ENCODE data around the gene DSCAM.

DSCAM gene

GRCh38 chr21:40835184-40835694 is 11.7 kb downstream of the DSCAM start:
- DNase-seq = no peak

DNA sequence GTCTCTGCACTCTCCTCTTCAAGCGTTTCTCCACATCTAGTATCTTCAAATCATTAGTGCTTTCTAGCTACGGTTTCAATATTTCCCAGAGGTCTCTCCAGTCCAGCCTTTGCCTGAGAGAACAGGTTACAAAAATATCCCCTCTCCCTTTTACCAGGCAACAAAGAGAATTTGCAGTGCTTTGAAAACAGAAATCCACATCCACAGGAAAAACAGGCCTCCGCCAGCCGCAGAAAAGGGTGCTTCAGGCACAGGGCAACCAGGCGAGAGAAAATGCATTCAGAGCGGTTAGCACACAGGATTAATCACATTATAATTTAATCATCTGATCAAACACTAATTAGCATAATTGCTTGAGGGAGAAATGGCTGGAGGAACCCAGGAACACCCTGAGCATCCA is 13.8 kb downstream of the DSCAM start:
- DNase-seq = no peak

- no peak for DNase-seq
These were observed 14.6 kb downstream of the DSCAM start for GRCh38 chr21:40832316-40832715.

- no peak for DNase-seq
These were observed 16.1 kb downstream of the DSCAM start for GRCh38 chr21:40830836-40831235.

DNA sequence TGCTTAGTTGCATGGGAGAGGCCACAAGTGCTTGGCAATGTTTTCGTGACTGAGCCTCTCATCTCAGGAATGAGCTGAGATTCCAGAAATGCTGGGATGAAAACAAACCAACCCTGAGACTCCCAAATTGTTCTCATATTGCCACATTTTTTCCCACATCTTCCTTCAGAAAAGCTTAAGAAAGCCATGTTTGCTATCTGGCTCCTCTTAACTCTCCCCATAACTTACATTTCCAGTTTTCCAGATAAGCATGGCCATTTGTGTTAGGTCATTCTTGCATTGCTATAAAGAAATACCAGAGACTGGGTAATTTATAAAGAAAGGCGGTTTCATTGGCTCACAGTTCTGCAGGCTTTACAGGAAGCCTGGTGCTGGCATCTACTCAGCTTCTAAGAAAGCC is 17.2 kb downstream of the DSCAM start:
- DNase-seq = no peak

DNA sequence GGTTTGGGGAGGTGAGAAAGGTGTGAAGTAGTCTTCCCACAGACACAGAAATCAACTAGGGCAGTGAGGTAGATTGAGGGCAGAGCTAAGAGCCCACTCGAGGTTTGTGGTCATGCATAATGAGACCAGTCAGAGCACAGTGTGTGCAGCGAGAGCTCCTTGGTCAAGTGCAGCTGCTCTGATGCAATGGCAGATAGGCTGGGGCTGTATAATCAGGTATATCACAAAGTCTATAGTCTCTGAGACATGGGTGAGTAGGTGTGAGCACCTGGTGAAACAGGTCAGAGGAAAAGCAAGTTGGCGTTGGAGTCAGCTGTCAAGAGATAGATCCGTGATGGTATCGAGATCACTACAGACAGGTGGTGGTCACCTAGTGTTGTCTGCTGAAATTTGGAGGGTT is 17.6 kb downstream of the DSCAM start:
- DNase-seq = no peak

DNA sequence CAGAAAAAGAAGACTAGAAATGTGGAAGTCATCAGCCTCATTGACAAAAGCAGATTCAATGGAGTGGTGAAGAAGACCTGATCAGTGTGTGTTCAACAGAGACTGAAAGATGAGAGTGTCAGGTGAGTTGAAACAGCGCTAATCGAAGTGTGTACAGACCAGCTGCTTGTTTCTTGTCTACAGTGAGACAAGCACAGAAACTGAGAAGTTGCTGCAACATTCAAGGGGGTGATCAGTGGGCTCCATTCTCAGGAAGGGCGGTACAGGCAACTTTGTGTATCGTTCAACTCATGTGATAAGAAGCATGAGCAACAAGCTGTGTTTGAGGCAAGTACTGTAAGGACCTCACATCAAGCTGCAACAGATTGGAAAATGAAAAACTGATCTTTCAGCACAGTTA is 19.4 kb downstream of the DSCAM start:
- DNase-seq = no peak

GRCh38 chr21:40819071-40819900 is 27.7 kb downstream of the DSCAM start:
- DNase-seq = no peak

DNA sequence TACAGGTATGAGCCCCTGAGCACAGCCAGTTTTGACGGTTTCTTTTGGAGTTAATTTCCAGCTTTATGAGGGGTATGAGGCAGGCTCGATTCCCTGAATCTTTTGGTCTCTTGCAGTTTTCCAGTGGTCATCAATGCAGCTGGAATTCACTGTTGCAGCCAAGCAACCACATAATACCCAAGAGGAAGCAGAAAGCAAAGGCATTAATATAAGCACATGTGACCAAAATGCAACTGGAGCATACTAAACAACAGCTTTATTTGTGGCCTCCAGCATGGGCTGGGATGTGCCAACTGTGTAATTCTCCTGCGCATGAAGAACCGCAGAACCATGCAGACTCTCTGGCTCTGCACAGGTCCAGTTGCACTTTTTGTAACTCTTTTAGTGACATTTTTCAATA is 33.0 kb downstream of the DSCAM start:
- no peak for DNase-seq

GRCh38 chr21:40809673-40810197 is 37.2 kb downstream of the DSCAM start:
- no peak for DNase-seq

DNA sequence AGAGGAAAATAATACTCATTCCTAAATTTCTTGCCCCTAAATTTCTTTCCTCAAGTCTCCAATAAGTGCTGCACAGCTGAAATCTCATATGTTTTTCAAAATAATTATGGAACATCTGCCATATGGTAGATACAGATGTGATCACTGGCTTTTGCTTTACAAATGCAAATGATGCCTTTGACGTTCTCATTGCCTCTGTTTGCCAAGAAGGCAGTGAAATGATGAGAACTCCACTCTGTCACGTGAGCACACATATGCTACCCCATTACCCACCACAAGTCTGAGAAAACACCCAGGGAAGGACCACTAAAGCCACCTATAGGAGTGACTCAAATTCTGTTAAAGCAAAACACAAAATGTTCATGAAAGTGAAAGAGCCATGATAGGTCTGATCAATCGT is 43.9 kb downstream of the DSCAM start:
- DNase-seq = no peak

GRCh38 chr21:40800126-40800525 is 46.8 kb downstream of the DSCAM start:
- DNase-seq = no peak

DNA sequence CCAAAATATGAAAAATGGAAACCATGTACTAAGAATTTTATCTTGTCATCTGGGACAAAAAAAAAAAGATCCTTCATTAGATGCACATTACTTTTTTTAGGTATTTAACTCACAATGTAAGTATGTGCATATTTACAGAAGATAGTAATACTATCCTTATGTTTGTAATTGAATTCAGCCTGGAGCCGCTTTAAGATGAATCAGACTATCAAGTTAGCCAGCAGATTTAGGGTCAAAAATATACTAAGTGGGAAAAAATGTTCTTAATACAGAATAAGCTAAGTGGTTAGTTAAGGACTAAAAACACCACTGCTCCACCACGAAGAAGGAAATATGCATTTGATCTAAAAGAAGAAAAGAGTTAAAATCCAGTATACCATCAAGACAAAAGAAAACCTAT is 49.1 kb downstream of the DSCAM start:
- no peak for DNase-seq

DNA sequence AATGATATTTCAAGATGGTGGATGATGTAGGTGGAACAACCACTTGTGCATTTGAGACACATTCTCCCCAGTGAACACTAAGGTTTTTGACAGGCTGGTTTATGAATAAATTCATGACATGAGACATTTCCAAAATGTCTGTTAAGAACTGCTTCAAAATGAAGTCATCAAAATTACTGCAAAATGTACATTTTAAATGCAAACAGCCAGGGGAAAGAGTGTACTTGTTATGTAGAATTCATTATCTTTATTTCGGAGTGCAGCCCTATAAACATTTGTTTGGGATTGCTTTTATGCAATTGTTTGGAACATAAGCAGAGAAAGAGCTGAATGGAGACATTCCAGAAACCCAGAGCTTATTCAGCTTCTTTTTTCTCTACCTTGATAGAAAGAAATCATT is 49.5 kb downstream of the DSCAM start:
- DNase-seq = no peak

- no peak for DNase-seq
These were observed 50.5 kb downstream of the DSCAM start for GRCh38 chr21:40796464-40796863.

DNA sequence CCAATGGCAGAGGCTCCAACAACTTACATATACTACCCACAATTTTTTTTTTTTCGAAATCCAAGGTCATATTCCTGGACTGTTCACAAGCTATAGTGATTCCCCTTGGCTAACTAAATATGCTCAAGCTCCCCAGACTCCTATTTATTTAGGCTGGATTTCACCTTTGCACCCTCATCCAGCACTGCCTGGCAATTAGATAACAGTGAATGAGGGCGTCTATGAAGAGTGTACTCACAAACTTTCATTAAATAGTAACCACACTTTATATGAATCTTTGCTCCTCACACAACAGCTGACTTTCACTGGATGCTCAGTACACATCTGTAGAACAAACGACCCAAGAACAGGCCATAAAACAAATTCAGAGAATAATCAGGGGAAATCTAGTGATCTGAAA is 51.6 kb downstream of the DSCAM start:
- DNase-seq = no peak

DNA sequence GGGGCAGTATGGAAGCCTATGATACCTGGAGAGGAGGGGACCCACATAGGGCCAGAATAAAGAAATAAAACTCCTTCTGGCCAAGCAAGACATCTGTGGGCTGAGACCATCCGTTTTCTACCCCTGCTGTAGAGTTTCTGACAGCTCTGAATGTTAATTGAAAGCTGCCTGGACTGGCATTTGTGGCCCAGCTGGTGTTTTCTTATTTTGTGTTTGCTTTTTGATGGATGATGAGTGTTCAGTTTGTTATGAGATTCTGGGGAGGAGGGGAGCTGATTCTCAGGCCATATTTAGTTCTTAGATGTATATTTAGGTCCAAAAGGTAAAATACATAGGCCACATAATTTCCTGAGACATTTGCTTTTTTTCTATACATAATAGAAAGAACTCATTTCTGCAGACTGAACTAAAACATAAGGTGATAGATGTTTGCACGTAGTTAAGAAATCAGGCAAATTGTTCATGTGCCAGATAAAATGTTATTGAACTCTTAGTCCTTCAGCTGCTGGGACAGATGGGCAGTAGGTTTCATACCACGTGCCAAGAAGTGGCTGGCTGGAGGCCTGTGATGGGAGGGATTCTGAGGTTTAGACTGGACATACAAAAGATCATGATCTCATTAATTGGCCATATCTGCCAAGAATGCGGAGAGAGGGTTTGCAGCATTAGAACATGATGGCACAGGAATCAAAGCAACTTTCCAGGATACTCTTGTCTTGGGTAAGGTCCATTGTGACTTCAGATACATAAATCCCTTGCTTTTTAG is 54.1 kb downstream of the DSCAM start:
- no peak for DNase-seq

- DNase-seq = no peak
These were observed 58.3 kb downstream of the DSCAM start for GRCh38 chr21:40788635-40789034.

- DNase-seq = no peak
These were observed 63.6 kb downstream of the DSCAM start for GRCh38 chr21:40783404-40783803.

GRCh38 chr21:40770435-40771055 is 76.4 kb downstream of the DSCAM start:
- no peak for DNase-seq

DNA sequence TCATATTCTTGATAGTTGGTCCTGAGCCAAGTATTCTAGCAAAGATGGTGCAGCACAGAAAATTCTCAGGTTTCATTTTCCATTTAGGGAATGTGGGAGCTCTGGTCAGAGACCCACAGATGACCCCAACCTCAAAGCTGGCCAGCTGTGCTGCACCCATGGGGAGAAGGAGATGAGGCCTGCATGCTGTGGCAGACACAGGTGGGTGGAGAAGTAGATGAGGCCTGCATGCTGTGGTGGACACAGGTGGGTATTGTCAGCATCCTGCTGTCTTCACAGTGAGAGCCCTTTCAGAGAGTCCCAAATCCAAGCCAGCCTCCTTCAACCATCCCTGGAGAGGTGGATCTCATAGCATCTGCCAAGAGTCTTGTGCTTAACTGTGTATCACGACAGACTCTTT is 77.7 kb downstream of the DSCAM start:
- no peak for DNase-seq

DNA sequence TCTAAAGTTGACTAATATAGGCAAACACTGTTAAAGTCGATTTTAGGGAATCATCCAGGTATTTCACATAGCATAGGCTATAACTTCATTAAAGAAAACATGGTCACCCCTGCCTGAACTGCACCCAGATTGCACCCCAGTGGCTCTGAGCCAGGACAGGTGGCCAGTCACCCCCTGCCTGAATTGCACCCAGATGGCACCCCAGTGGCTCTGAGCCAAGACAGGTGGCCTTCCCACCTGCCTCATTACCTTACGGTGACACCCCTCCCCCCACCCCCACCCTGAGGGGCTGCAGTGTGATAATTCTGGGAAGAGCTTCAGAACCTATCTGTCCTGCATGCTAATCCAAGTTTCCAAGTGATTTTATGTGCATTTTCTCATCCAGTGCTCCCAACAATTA is 78.9 kb downstream of the DSCAM start:
- DNase-seq = no peak

DNA sequence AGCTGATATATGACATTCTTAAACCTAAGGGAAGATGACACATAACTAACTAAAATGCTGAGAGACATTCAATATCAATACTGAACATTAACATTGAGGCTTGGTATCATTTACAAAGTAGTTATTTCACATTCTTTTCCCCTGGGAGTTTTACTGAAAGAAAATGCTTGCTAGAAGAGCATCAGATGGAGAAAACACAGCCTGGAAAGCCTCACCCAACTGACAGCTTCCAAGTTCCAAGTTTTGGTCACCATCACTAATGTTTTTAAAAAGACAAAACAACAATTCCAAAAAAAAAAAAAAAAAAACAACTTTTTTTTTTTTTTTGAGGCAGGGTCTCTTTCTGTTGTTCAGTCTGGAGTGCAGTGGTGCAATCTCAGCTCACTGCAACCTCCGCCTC is 80.6 kb downstream of the DSCAM start:
- DNase-seq = no peak

DNA sequence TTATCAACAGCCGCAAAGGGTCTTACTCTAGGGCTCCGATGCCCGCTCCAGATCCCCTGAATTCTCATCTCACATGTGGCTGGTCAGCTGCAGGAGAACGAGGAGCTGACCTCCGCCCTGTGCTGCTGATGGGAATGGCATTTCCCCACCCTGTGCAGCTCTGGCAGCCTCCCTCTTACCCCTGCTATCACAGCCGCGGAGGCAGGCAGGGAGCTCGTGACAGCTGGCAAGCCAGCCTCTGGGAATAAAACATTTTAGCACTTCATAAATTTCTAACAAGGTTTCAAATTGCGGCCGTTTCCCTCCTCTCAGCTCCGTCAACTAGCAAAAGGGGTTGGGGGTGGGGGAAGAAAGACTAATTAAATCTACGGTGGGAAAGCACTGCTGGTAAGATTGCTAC is 81.1 kb downstream of the DSCAM start:
- DNase-seq = no peak
